ENCODE data around the gene FGFR3.

DNA sequence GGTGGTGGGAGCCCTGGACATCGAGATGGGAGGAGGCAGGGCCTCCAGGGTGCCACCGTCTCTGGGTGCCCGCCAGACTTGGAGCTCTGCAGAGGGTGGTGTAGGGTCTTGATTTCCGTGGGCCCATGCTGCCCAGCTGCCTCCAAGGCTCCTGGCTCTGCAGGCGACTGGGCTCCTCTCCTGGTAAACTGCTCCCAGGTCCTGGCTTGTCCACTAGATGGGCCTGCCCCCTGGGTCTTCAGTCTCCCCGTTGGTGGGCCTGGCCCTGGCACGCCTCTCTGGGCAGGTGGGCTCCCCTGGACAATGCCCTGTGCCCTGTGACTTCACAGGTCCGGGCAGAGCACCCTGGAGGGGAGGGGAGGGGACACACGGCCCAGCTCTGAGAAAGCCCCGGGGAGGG lies 7.7 kb downstream of the FGFR3 start:
- TF ChIP-seq, protein P1, sequence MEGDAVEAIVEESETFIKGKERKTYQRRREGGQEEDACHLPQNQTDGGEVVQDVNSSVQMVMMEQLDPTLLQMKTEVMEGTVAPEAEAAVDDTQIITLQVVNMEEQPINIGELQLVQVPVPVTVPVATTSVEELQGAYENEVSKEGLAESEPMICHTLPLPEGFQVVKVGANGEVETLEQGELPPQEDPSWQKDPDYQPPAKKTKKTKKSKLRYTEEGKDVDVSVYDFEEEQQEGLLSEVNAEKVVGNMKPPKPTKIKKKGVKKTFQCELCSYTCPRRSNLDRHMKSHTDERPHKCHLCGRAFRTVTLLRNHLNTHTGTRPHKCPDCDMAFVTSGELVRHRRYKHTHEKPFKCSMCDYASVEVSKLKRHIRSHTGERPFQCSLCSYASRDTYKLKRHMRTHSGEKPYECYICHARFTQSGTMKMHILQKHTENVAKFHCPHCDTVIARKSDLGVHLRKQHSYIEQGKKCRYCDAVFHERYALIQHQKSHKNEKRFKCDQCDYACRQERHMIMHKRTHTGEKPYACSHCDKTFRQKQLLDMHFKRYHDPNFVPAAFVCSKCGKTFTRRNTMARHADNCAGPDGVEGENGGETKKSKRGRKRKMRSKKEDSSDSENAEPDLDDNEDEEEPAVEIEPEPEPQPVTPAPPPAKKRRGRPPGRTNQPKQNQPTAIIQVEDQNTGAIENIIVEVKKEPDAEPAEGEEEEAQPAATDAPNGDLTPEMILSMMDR (IDR thresholded peaks at IDR 0.05): no peak
- TF ChIP-seq POLR2A (IDR thresholded peaks at IDR 0.05) (no peak), EP300 (IDR thresholded peaks at IDR 0.05) (no peak)
